Measurements from ENCODE around the gene ATP8B4. TPM values are rescaled to one million over a fixed set of nuclear protein-coding genes. Genes with fewer than 3 reads are reported as not detected.

The ATP8B4 gene
- total RNA-seq, 4 donors from 2014 or later = 34.9 to 124 (median 78.8) TPM

DNA sequence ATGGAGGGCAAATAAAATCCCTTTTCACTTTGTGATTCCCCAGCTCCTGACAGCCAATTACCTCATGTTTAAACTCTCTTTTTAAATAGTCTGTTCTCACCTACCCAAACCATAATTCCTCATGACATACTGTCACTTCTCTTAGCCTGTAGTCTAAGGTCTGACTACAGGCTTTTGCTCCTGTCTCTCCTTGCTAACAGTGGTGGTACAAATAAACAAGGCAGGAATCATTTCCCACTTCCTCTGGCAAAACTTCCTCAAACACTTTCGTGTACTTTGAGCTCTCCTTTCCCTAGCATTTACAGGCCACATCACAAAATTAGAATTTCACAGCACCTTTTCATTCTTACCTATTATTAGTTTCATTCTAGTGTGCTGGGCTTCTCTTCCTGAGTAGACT lies 51.8 kb downstream of the ATP8B4 start:
- no peak for DNase-seq
- peak overlapping the region in 1 of 2 donors; percentile 19 for H3K27ac ChIP-seq
- no peaks in the 10 kb centered on the region for H3K36me3 ChIP-seq
- no peaks in the 10 kb centered on the region for H3K9me3 ChIP-seq
- no peak for TF ChIP-seq CTCF (IDR thresholded peaks at IDR 0.05)
- TF ChIP-seq POLR2A (IDR thresholded peaks at IDR 0.05) = no peak
- H3K27me3 ChIP-seq = no peaks in the 10 kb centered on the region
- intact Hi-C loops (cut with DNase I; ENCODE audit: low total_unique reads) = no loop called here
- no peak overlapping the region for H3K4me3 ChIP-seq
- H3K4me1 ChIP-seq = no peaks in the 10 kb centered on the region

GRCh38 chr15:50066666-50067065 lies 52.4 kb downstream of the ATP8B4 start:
- no peak overlapping the region for H3K4me3 ChIP-seq
- H3K27me3 ChIP-seq = no peaks in the 10 kb centered on the region
- no peaks in the 10 kb centered on the region for H3K36me3 ChIP-seq
- H3K9me3 ChIP-seq = no peaks in the 10 kb centered on the region
- H3K4me1 ChIP-seq = no peaks in the 10 kb centered on the region
- no peak for DNase-seq
- no peak for TF ChIP-seq CTCF (IDR thresholded peaks at IDR 0.05)
- TF ChIP-seq POLR2A (IDR thresholded peaks at IDR 0.05) = no peak
- H3K27ac ChIP-seq = no peak overlapping the region
- intact Hi-C loops (cut with DNase I; ENCODE audit: low total_unique reads) = no loop called here

DNA sequence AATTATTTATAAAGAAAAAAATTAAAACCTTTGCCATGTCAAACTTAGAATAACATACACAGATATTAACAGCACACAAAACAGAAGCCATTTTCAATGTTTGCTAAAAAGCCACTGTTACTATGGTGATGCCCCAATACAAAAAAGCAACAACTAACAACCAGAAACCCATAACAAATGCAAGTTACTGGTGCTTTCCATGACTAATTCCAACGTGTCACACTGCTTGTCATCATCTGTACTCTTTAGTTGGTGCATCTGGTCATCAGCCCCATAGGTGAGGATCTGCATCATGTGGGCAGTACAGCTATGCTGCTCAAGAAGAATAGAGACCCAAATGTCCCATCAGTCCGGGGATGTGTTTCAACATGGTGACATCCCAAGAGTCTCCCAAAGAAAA lies 52.8 kb downstream of the ATP8B4 start:
- intact Hi-C loops (cut with DNase I; ENCODE audit: low total_unique reads) = no loop called here
- TF ChIP-seq CTCF (IDR thresholded peaks at IDR 0.05) = no peak
- no peak for TF ChIP-seq POLR2A (IDR thresholded peaks at IDR 0.05)
- no peaks in the 10 kb centered on the region for H3K4me1 ChIP-seq

GRCh38 chr15:50065279-50065678 lies 53.8 kb downstream of the ATP8B4 start:
- Histone ChIP-seq H3K4me1 (no peaks in the 10 kb centered on the region), H3K4me3 (no peak overlapping the region), H3K27ac (no peak overlapping the region), H3K27me3 (no peaks in the 10 kb centered on the region), H3K9me3 (no peaks in the 10 kb centered on the region), H3K36me3 (no peaks in the 10 kb centered on the region)
- no peak for DNase-seq
- TF ChIP-seq CTCF (IDR thresholded peaks at IDR 0.05) = no peak
- TF ChIP-seq POLR2A (IDR thresholded peaks at IDR 0.05) = no peak
- intact Hi-C loops (cut with DNase I; ENCODE audit: low total_unique reads) = no loop called here

More for the DNA sequence above, 52.8 kb downstream of the ATP8B4 start:
- DNase-seq = no peak
- Histone ChIP-seq H3K9me3 (no peaks in the 10 kb centered on the region), H3K4me3 (no peak overlapping the region), H3K27ac (no peak overlapping the region), H3K36me3 (no peaks in the 10 kb centered on the region), H3K27me3 (no peaks in the 10 kb centered on the region)

DNA sequence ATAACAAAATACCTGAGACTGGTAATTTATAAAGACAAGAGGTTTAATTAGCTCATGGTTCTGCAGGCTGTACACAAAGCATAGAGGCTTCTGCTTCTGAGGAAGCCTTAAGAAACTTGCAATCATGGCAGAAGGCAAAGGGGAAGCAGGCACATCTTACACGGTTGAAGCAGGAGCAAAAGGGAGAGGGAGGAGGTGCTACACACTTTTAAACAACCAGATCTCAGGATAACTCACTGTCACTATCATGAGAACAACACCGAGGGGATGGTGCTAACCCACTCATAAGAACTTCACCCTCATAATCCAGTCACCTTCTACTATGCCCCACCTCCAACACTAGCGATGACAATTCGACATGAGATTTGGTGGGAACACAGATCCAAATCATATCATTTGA lies 54.4 kb downstream of the ATP8B4 start:
- Histone ChIP-seq H3K9me3 (no peaks in the 10 kb centered on the region), H3K36me3 (no peaks in the 10 kb centered on the region), H3K4me1 (no peaks in the 10 kb centered on the region), H3K4me3 (no peak overlapping the region), H3K27ac (no peak overlapping the region), H3K27me3 (no peaks in the 10 kb centered on the region)
- intact Hi-C loops (cut with DNase I; ENCODE audit: low total_unique reads) = no loop called here
- DNase-seq = no peak
- TF ChIP-seq POLR2A (IDR thresholded peaks at IDR 0.05) = no peak
- TF ChIP-seq CTCF (IDR thresholded peaks at IDR 0.05) = no peak

Measured in uterus (tissue), 4 donors.